GM21526 (cell line): ENCODE measurements around the gene SAMD11.

ENCODE experiments used
- ATAC-seq: cut with Tn5 transposase; IDR thresholded peaks from one replicate; pipeline ENCODE4 v1.9.1; 2021; ENCODE audit warnings: moderate library complexity; ENCODE audit not compliant: unreplicated experiment, low FRiP score

SAMD11 gene

DNA sequence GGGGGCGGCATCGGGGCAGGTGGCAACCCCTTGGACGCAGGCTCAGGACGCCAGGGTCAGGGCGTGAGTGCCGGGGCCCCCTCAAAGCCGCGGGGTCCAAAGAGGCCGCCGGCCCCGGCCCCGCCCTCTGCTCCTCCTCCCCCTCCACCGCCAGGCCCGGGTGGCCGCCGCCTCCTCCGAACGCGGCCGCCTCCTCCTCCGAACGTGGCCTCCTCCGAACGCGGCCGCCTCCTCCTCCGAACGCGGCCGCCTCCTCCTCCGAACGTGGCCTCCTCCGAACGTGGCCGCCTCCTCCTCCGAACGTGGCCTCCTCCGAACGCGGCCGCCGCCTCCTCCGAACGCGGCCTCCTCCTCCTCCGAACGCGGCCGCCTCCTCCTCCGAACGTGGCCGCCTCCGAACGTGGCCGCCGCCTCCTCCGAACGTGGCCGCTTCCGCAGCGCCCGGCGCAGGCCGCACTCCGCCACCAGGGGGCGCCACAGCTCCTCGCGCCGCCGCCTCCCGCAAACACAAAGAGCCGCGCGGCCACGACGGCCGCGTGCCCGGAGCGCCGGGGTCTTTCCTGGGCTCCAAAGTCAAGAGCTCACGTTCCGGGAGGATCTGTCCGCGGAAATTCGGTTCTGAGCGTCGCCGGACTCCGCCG, 19.3 kb upstream of the SAMD11 start:
- ATAC-seq = no peak

DNA sequence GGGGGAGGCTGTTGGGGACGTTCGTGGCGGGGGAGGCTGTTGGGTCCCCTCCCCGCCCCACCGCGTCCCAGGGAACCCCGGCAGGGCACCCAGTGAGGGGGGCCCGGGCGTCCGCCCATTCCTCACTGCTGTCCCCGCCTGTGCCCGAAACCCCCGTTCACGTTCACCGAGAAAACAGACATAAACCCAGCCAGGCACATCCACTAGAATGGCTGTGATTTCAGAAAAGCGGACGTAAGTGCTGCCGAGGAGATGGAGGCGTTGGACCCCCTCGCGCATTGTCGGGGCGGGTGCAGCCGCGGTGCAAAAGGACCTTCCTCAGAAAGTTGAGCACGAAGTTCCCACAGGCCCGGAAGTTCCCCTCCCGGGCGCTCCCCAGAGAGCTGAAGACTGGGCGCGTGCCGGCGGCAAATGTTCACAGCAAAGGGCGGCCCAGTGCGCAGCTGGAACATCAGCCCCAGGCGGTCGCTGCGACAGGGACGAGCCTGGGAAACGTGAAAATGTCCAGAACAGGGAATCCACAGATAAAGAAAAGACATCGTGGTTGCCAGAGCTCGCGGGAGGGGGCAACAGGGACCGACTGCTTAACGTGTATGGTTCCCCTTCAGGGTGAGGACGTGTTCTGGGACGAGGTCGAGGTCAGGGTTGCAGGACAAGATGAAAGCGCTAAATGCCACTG, 18.5 kb upstream of the SAMD11 start:
- ATAC-seq = no peak

DNA sequence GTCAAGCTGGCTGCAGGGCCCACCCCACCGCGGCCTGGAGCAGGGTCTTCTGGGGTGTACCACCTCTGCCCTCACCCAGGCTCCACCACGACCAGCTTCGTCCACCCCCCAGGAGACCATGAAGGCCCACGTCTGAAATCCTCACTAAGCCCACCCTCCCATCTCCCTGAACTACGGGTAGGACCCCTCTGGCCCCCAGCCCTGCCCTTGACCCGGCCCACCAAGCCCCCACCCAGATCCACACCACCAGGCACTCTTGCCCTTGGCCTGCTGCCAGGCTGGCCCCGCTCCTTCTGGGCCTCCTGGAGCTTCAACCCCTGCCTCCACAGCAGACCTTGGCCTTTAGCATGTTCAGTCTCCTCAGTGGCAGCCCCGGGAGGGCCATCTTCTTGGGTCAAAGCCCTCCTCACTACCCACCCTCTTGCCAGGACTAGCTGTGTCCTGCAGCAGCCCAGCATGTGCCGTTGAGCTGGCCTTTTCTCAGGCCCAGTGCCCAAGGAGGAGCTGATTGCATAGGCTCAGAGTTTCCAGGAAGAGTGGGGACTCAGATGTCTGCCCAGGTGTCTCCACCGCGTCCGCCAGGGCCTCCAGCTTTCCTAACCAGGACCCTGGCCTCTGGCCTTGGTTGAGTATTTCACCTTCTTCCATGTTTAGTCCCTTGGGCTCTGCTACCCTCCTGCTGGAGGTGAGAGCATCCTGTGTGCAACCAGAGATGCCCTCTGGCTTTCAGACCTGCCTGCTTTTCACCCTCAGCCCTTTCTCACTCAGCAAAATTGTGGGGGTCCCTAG, 17.7 kb upstream of the SAMD11 start:
- ATAC-seq = no peak

DNA sequence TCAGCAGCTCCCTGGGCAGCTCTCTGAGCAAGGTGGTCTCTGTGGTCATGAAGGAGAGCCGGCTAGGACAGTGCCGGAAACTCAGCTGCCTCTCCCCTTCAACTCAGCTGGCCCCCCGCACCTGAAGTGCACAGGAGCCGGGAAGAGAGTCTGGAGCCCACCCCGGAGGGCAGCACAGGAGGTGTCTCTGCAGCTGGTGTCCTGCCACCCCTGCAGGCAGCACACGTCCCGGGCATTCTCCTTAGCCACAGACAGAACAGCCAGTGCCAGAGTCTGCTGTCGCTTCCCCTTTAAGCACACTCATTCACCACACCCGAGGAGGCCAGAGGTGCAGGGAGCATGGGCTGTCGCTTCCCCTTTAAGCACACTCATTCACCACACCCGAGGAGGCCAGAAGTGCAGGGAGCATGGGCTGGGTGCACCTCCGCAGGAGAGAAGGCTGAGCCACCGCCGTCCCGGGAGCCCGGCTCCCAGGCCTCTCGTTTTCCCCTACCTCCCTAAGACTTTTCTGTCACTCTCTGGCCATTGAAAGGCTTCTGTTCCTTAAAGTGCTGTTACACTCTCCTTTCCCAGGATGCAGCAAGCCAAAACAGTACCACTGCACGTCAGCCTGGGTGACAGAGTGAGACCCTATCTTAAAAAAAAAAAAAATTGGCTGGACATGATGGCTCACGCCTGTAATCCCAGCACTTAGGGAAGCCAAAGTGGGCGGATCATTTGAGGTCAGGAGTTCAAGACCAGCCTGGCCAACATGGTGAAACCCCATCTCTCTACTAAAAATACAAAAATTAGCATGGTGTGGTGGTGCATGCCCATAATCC, 16.9 kb upstream of the SAMD11 start:
- no peak for ATAC-seq

DNA sequence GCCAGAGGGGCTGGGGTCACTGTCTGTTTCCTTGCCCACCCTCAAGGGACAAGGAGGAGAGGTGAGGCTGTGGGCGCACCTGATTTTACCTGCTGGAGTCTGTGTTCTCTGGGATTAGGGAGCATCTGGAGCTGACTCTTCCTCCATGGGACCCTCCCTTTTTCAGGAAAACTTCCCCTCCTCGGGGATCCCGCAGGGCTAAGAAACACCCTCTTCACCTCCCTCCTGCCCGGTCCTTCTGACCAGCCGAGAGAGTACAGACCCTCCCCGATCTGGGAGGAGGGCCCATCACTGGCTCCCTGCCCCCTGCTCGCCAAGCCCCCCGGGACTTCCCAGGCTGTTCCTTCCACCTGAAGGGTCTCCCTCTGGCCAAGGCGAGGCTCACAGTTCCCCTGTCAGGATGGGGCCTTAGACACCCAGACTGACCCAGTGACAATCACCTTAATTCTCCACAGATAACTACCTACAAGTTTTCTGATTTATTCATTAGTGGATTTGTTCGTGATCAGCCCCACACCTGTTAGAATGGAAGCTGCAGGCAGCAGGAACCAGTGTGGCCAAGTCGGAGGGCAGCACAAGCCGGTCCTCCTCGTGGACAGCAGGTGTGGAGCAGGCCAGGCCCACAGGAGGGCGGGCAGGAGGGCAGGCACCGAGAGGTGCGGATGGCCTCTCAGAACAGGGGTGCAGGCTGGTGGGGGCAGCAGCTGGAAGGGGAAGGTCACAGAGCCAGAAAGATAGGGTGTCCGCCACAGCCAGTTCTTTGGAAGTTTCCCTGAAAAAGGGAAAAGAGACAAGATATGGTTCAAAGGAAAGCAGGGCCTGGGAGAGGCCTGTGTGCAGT, 15.9 kb upstream of the SAMD11 start:
- no peak for ATAC-seq

- ATAC-seq = no peak
Measured at GRCh38 chr1:908661-909060, 15.1 kb upstream of the SAMD11 start.

DNA sequence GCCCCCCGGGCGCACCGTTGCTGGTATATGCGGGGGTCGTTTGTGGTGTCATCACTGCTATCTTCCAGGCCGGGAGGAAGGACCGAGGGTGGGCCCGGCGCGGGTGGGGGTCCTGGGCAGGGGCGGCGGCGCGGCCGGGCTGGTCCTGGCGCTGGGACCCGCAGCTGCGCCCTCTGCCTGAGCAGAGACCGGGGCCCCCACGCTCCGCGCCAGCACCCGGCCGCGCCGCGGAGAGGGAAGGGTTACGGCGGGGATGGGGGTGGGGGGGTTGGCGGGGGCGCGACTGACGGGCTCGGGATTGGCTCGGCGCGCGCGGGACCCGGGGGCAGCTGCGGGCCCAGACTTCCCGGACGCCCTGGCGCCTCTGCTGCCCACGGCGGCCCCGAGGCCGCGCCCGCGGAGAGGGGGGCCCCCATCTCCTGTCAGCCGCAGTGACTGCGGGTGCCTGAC, 13.8 kb upstream of the SAMD11 start:
- no peak for ATAC-seq

DNA sequence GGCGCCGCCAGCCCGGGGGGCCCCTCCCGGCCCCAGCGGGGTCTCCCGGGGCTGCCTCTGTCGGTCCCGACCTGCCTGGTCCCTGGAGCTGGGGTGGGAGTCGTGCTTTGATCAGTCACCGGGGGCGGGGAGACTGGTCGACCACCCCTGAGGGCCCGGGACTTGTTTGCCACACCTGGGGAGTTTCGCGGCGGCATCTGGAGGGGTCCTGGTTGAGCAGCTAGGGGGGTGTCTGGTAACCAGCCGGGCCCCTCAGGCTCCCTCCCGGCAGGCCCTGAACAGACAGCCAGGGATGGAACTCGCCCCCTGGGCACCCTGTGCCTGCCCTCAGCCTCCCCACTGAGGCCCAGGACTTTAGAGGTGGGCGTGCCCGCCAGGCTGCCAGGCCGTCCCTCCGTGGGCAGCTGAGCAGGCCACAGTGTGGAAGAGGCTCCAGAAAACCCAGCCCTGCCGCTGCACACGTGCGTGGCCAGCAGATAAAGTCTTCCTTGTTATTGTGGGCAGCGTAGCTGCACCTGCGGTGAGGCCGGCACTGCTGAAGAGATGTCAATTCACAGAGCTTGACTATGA, 13.3 kb upstream of the SAMD11 start:
- no peak for ATAC-seq

DNA sequence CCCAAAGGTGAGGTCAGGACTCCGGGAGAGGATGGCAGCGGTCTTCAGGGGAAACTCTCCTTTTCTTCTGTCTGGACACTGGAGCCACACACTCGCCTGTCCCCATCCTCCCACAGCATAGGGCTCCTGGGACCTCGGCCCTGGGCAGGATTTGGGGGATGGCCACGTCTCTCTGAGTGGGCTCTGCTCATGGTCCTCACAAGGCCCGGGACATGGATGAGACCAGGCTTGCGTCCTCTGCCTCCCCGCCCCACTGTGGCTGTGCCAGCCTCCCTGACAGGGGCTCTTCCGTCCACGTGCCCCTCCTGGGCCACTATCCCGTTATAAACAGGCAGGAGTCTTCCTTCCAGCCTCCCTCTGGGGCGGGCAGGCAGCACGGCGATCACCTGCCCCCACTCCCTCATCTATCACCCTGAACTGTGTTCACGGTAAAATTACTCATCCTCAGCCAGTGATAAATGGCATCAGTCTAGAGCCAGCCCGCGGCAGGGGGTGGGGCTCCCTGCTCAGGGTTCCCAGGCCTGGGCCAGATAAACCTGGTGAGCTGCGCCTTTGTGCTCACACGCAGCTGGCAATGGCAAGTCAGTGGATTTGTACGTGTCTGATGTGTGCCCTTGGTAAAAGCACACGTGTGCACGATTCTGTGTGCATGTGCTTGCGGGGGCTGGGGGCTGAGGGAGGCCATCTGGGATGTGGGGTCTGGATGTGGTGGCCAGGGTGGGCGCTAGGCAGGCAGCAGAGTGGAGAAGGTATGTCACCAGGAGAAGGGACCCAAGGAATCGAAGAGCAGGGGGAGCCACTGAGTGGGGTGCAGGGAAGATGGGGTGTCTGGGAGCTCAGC, 12.6 kb upstream of the SAMD11 start:
- no peak for ATAC-seq

GRCh38 chr1:911875-912739, 11.6 kb upstream of the SAMD11 start:
- ATAC-seq = no peak

DNA sequence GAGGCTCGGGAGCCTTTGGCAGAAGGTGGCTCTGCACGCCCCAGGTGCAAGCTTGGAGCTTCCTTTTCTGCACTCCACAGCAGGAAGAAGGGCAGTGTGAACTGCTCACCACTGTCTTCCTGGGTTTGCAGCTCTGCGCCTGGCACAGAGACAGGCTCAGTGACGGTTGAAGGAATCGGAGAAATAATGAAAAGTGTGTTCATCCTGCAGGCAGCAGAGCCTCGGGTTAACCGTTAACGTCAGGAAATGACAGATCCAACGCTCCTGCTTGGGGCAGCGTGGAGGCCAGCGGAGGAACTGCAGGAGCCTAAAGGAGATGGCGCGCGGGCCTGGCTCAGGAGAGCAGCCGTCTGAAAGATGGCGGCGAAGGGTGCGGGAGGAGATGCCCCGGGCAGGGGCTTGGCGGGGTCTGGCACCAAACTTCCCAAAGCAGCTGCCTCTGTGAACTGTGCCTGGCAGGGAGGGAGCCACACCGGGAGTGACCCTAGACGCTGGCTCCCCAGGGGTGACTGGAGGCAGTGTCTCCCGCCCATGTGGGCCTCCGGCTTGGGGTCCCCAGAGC, 10.9 kb upstream of the SAMD11 start:
- no peak for ATAC-seq

GRCh38 chr1:913491-914130, 10.1 kb upstream of the SAMD11 start:
- no peak for ATAC-seq

- ATAC-seq = no peak
Measured at GRCh38 chr1:914131-914890, 9.4 kb upstream of the SAMD11 start.

- ATAC-seq = no peak
Measured at GRCh38 chr1:914891-915280, 8.8 kb upstream of the SAMD11 start.

DNA sequence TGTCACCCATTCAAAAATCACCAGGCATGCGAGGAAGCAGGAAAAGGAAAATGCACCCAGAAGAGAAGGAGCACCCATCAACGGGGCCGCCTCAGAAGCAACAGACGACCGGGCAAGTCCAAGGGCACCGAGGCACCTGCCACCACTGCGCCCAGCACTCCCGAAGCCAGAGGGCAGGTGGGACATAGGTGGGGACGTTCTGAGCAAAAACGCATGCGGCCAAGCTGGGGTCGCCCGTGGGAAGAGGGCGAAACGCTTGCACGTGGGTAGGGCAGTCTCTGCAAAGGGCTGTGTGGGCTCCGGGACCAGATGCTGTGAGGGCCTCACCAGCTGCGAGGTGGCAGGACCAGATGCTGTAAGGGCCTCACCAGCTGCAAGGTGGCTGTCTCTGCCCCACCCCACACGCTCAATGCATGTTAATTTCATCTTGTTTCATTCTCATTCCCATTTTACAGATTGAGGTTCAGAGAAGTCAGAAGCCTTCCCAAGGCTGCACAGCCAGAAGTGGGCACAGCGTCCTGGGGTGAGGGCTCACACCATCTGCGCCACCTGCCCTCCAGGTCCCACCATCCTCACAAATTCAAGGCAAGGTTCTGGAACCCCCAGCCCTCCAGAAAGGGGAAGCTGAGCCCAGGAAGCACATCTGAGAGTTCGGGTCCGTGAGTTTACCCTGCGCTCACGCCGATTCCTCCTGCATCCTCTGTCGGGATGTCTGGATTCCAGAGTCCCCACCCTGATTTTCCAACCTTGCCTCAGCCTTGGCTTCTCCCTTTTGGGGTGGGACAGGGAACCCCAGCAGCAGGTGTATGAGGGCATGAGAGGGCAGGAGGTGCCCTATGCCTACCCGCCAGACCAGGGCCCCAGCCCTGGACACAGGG, 8.2 kb upstream of the SAMD11 start:
- no peak for ATAC-seq
